Measurements from ENCODE around the gene CPXM2.

CPXM2 gene

DNA sequence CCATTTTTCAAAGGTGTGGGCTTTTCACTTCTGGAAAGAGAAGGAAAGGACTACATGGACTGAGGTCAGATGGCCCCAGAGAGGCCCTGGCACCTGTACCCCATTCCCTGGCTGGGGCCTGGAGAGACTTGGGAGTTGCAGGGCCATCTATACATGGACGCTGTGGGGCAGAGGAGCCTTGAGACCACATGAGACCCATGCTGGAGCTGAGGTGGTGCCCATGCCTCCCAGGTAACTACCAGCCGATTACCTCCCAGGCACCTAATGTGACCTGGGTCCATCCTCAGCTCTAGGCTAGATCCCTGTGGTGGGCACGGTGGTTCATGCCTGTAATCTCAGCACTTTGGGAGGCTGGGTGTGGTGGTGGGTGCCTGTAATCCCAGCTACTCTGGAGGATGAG, 144.2 kb downstream of the CPXM2 start:
- DNase-seq (ENCODE audit: low read depth in 1 of 2, low spot score in 1 of 2) = no peak
- Histone ChIP-seq H3K27me3 (ENCODE audit: insufficient read depth, poor library complexity, severe bottlenecking) (no peaks in the 10 kb centered on the region), H3K27ac (replicated peaks) (no peak overlapping the region), H3K4me3 (replicated peaks; ENCODE audit: insufficient read depth, low read length) (no peak overlapping the region)
- no peak for TF ChIP-seq CTCF (IDR thresholded peaks at IDR 0.05; ENCODE audit: insufficient read depth, low read length)
- no peak for TF ChIP-seq GABPA (IDR thresholded peaks at IDR 0.05; ENCODE audit: low read depth)
- no peak for TF ChIP-seq SPI1 (IDR thresholded peaks at IDR 0.05; ENCODE audit: borderline replicate concordance, low read depth)
- TF ChIP-seq POLR2AphosphoS5 (IDR thresholded peaks at IDR 0.05; ENCODE audit: low read depth) = no peak
- no peak for TF ChIP-seq REST (IDR thresholded peaks at IDR 0.05; ENCODE audit: insufficient replicate concordance, low read depth)

GRCh38 chr10:123746942-123747341, 144.7 kb downstream of the CPXM2 start:
- H3K4me3 ChIP-seq (replicated peaks; ENCODE audit: insufficient read depth, low read length) = no peak overlapping the region
- H3K27me3 ChIP-seq (ENCODE audit: insufficient read depth, poor library complexity, severe bottlenecking) = no peaks in the 10 kb centered on the region
- H3K27ac ChIP-seq (replicated peaks) = no peak overlapping the region
- TF ChIP-seq CTCF (IDR thresholded peaks at IDR 0.05; ENCODE audit: insufficient read depth, low read length) (no peak), REST (IDR thresholded peaks at IDR 0.05; ENCODE audit: insufficient replicate concordance, low read depth) (no peak), POLR2AphosphoS5 (IDR thresholded peaks at IDR 0.05; ENCODE audit: low read depth) (no peak), SPI1 (IDR thresholded peaks at IDR 0.05; ENCODE audit: borderline replicate concordance, low read depth) (no peak), GABPA (IDR thresholded peaks at IDR 0.05; ENCODE audit: low read depth) (no peak)
- no peak for DNase-seq (ENCODE audit: low read depth in 1 of 2, low spot score in 1 of 2)

GRCh38 chr10:123746520-123746919, 145.1 kb downstream of the CPXM2 start:
- DNase-seq (ENCODE audit: low read depth in 1 of 2, low spot score in 1 of 2) = no peak
- TF ChIP-seq POLR2AphosphoS5 (IDR thresholded peaks at IDR 0.05; ENCODE audit: low read depth) (no peak), REST (IDR thresholded peaks at IDR 0.05; ENCODE audit: insufficient replicate concordance, low read depth) (no peak), GABPA (IDR thresholded peaks at IDR 0.05; ENCODE audit: low read depth) (no peak), CTCF (IDR thresholded peaks at IDR 0.05; ENCODE audit: insufficient read depth, low read length) (no peak), SPI1 (IDR thresholded peaks at IDR 0.05; ENCODE audit: borderline replicate concordance, low read depth) (no peak)
- no peaks in the 10 kb centered on the region for H3K27me3 ChIP-seq (ENCODE audit: insufficient read depth, poor library complexity, severe bottlenecking)
- no peak overlapping the region for H3K4me3 ChIP-seq (replicated peaks; ENCODE audit: insufficient read depth, low read length)
- no peak overlapping the region for H3K27ac ChIP-seq (replicated peaks)
